ENCODE data around the gene CDH24. TPM values are rescaled to one million over a fixed set of nuclear protein-coding genes. Genes with fewer than 3 reads are reported as not detected.

Gene CDH24, protein sequence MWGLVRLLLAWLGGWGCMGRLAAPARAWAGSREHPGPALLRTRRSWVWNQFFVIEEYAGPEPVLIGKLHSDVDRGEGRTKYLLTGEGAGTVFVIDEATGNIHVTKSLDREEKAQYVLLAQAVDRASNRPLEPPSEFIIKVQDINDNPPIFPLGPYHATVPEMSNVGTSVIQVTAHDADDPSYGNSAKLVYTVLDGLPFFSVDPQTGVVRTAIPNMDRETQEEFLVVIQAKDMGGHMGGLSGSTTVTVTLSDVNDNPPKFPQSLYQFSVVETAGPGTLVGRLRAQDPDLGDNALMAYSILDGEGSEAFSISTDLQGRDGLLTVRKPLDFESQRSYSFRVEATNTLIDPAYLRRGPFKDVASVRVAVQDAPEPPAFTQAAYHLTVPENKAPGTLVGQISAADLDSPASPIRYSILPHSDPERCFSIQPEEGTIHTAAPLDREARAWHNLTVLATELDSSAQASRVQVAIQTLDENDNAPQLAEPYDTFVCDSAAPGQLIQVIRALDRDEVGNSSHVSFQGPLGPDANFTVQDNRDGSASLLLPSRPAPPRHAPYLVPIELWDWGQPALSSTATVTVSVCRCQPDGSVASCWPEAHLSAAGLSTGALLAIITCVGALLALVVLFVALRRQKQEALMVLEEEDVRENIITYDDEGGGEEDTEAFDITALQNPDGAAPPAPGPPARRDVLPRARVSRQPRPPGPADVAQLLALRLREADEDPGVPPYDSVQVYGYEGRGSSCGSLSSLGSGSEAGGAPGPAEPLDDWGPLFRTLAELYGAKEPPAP
- total RNA-seq (2014; rRNA removed; shearing (Covaris generic)) = 7.8 and 8.1 TPM in 2 replicates

DNA sequence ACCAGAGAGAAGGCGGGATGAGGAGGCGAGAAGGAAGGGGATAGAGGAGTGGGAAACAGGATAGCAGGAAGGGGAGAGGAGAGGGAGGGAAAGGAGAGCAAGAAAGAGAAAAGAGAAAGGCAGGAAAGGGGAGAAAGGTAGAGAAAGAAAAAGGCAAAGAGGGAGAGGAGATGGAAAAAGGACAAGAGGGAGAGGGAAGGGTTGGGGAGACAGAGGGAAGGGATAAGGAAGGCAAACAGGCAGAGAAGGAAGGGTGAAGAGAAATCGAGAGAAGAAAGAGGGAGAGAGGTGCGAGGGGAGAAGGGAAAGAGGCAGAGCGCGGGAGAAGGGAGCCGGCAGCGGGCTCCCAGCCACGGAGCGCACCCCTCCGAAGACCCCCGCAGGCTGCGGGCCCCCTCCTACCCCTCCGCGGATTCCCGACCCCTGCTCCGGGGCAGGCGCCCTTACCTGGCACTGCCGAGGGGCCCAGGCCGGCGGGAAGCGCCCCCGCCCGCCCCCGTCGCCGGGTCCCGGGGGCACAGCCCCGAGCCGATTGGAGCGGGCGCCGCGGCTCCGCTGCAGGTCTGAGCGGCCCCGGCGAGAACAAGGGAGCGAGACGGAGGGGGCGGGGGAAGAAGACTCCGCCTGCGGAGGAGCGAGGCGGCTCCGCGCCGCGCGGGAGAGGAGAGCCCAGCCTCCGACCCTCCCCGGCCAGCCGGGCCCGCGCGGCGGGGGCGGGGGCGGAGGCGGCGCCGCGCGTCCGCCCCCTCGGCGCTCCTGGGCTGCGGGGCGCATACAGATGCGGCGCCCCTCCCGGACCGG, at the start of gene CDH24:
TSS of gene CDH24 (minus strand) at position 565 of the 801 bp plus-strand sequence. CDS start 1,787 bp downstream, outside the sequence.

DNA sequence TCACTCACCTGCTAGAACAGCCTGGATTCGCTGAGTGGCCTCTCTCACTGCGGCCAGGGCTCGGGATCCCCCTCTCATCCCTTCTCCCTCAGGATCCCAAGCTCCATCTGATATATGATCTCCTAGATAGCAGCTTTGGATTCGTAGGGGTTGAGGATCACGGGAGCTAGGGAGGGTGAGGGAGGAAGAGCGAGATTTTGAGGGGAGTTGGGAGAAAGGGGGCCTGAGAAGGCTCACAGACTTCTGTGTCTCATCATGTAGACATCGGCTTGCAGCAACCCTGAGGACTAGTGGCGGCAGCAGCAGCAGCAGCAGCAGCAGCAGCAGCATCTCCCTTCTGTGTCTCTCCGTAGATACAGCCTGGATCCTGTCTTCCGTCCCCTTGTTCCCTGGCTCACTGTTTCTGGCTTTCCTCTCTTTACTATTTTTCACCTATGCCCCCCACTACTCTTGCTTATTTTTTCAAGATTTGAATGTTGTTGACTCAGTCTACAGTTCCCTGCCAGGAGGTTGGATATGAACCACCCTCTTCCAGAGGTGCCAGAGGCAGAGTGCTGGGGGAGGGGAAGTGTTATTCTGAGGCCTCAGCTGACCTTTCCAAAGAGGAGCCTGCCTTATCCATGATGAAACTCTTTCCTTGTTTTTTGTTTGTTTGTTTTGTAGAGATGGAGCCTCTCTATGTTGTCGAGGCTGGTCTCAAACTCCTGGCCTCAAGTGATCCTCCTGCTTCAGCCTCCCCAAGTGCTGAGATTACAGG, 47.4 kb upstream of the CDH24 start, which contains the start of gene CIROP:
TSS of gene CIROP (minus strand) at position 399 of the 757 bp plus-strand sequence. CDS start at position 330, 69 bp downstream.

DNA sequence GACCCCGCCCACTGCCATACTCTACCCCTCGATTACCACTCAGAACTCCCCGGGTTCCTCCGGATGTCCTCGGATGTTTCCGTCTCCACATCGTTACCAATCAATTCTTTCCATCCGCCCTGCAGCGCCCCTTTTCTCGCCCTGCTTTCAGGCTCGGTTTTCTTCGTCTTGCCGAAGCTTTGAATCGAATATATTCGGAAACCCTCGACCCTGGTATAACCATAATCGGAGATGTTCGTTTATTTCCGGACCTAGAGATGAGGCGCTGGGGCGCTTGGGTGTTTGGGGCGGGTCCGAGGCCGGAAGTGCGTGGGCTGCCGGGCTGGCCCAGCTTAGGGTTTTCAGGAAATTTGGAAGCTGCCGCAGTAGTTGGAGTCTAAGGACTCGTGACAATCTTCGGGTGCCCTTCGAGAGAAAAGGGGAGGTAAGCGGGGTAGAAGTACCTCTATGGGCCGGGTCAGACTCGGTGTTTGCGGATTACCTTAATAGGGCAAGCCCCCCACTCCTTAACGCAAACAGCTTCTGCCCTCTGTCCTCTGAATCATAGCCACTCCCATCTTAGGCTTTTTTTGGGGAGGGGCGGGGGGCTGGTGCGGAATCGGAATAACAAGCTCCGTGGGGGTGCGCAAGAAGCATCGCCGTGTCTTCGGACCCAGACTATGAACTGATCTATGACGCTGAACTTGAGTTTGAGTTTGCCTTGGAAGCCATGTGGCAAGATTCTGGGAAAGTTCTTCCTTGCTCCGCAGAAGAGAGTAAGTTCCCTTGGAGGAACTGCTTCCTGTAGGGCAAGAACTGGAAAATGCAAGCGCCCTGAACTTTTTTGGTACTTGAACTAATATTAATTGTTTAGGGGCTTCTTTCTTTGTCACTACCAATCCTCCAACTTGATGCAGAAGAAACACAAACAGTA, 38.1 kb upstream of the CDH24 start, which contains the start of gene C14orf119:
TSS of gene C14orf119 (plus strand) at position 310 of the 913 bp plus-strand sequence. CDS start 2,154 bp downstream, outside the sequence.

DNA sequence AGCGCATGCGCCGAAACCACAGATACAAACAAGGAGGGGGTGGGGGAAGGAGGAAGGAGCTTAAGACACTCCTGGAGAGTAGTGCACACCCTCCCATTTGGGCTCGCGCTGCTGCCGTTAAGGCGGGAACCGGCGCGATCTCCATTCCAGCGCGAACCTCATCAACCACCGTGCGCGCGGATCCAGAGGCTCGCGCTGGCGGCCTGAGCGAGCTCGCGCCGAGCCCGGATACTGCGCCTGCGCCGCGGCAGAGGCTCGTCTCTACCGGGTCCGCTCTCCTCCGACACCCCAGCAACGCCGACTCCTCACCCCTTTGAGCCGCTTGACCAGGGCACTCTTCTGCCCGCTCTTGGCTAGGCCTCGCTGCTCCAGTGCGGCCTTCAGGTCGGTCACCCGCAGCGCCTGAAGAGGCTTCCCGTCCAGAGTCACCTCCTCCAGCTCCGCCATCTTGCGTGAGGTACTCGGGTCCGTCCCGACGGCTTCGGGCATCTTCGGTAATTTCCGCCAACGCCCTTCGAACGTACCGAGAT, 37.4 kb upstream of the CDH24 start, which contains the start of gene ACIN1:
TSS of gene ACIN1 (minus strand) at position 471 of the 530 bp plus-strand sequence. CDS start at position 447, 24 bp downstream.

DNA sequence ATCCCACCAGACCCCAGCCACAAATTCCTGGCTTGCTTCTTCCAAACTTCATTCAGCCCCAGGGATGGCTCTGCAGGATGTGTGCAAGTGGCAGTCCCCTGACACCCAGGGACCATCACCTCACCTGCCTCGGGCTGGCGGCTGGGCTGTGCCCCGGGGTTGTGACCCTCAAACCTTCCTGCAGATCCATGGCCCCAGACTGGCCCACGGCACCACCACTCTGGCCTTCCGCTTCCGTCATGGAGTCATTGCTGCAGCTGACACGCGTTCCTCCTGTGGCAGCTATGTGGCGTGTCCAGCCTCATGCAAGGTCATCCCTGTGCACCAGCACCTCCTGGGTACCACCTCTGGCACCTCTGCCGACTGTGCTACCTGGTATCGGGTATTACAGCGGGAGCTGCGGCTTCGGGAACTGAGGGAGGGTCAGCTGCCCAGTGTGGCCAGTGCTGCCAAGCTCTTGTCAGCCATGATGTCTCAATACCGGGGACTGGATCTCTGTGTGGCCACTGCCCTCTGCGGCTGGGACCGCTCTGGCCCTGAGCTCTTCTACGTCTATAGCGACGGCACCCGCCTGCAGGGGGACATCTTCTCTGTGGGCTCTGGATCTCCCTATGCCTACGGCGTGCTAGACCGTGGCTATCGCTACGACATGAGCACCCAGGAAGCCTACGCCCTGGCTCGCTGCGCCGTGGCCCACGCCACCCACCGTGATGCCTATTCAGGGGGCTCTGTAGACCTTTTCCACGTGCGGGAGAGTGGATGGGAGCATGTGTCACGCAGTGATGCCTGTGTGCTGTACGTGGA, 15.0 kb downstream of the CDH24 start, which contains the start of gene PSMB11:
TSS of gene PSMB11 (plus strand) at position 51 of the 804 bp plus-strand sequence. CDS start at position 65, 14 bp downstream.

DNA sequence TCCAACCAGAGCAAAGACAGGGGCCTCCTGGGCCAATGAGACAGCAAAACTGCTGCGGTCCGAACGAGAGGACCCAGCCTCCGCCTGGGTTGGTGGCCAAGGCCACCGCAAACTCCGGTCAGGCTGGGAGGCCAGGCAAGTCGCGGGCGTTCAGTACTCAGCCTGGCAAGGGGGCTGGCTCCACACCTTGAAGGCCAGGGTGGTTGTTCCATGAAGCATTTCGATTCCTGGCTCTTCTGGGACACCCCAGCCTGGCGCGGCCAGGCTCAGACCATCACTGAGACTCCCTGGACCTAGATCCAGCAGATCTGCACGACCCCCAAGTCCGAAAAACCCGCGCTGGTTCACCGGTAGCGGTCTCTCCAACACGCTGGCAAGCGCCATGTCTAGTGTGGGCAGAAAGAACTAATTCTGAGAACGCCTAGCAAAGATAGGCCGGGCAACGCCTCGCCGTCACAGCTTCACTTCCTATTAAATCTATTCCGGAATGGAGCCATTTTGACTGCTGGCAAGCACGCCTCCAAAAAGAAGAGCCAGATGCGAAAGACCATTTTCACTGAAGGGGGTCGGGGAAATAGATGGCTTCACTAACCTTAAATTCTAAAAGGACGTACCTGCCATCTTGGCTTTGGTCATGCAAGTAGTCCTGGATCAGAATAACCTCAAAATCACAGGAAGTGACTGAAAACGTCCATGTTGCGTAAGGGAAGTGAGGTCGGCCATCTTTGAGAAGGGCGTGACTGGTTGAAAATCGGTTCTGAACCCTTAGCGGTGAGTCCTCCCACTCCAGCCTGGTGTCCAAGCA, 22.6 kb downstream of the CDH24 start, which contains the start of gene PSMB5:
TSS of gene PSMB5 (minus strand) at position 403 of the 805 bp plus-strand sequence. CDS start at position 384, 19 bp downstream.

DNA sequence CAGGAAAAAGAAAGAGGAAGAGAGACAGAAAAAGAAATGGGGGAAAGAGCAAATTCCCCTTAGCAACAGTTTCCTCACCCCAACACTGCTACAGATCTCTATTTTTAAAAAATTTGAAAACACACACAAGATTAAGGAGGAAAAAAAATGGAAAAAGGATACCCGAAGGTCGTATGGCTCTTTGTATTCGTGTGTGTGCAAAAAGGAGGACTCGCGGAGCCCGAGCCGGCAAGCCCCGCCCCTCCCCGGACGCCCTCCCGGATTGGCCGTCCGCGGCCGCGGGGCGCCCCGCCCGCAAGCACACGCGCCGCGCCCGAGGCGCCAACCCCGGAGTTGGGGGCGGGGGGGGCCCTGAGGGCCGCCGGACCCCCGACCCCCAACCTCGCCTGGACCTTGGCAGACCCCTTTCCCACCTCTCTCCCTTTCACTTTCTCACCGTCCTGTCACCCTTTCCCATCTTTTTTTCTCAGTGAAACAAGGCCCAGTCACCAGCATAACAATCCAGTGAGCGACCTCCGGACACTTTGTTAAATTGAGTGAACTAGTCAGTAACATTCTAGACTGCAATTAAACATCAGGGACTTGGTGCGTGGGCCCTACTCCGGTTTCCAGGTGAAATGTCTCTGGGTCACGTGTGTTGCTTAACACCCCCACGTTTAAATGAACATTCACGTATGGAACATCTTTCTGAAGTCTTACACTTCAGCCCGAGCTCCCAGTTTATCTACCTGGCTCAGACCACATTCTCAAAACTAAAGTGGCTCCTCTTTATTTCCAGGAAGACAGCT, 47.2 kb downstream of the CDH24 start, which contains the start of gene C14orf93:
TSS of gene C14orf93 (minus strand) at position 205 of the 788 bp plus-strand sequence. CDS start 11,120 bp downstream, outside the sequence.

Other genes with a start within 250 kb of the CDH24 start
- 0.11 and 0.16 TPM in 2 replicates for gene SLC7A7, start 242.1 kb downstream of the CDH24 start, total RNA-seq (2014; rRNA removed; shearing (Covaris generic))
- gene MRPL52, start 227.6 kb downstream of the CDH24 start, total RNA-seq (2014; rRNA removed; shearing (Covaris generic)) = 59.9 and 95.0 TPM in 2 replicates
- 79.9 and 82.8 TPM in 2 replicates for gene MMP14, start 220.9 kb downstream of the CDH24 start, total RNA-seq (2014; rRNA removed; shearing (Covaris generic))
- gene LRP10, start 185.8 kb downstream of the CDH24 start, total RNA-seq (2014; rRNA removed; shearing (Covaris generic)) = 17.8 and 19.9 TPM in 2 replicates
- 0.11 and 0.57 TPM in 2 replicates for gene REM2, start 174.3 kb downstream of the CDH24 start, total RNA-seq (2014; rRNA removed; shearing (Covaris generic))
- 65.1 and 69.1 TPM in 2 replicates for gene RBM23, start 138.4 kb downstream of the CDH24 start, total RNA-seq (2014; rRNA removed; shearing (Covaris generic))
- gene PRMT5, start 128.1 kb downstream of the CDH24 start, total RNA-seq (2014; rRNA removed; shearing (Covaris generic)) = 49.0 and 68.4 TPM in 2 replicates
- 58.1 and 61.4 TPM in 2 replicates for gene HAUS4, start 100.4 kb downstream of the CDH24 start, total RNA-seq (2014; rRNA removed; shearing (Covaris generic))
- gene AJUBA, start 75.0 kb downstream of the CDH24 start, total RNA-seq (2014; rRNA removed; shearing (Covaris generic)) = 63.6 and 64.3 TPM in 2 replicates
- gene C14orf93, start 47.4 kb downstream of the CDH24 start, total RNA-seq (2014; rRNA removed; shearing (Covaris generic)) = 11.6 and 13.6 TPM in 2 replicates
- gene PSMB5, start 22.6 kb downstream of the CDH24 start, total RNA-seq (2014; rRNA removed; shearing (Covaris generic)) = 184 and 201 TPM in 2 replicates
- not detected in 2 replicates for gene PSMB11, start 15.3 kb downstream of the CDH24 start, total RNA-seq (2014; rRNA removed; shearing (Covaris generic))
- 87.0 and 102 TPM in 2 replicates for gene ACIN1, start 37.6 kb upstream of the CDH24 start, total RNA-seq (2014; rRNA removed; shearing (Covaris generic))
- 29.7 and 29.8 TPM in 2 replicates for gene C14orf119, start 38.0 kb upstream of the CDH24 start, total RNA-seq (2014; rRNA removed; shearing (Covaris generic))
- not detected in 2 replicates for gene CIROP, start 47.5 kb upstream of the CDH24 start, total RNA-seq (2014; rRNA removed; shearing (Covaris generic))
- not detected in 2 replicates for gene CEBPE, start 61.7 kb upstream of the CDH24 start, total RNA-seq (2014; rRNA removed; shearing (Covaris generic))
- 1.0 TPM in 1 of 2 replicates, not detected in the other for gene SLC7A8, start 126.1 kb upstream of the CDH24 start, total RNA-seq (2014; rRNA removed; shearing (Covaris generic))
- gene RNF212B, start 180.4 kb upstream of the CDH24 start, total RNA-seq (2014; rRNA removed; shearing (Covaris generic)) = not detected in 2 replicates
- gene HOMEZ, start 228.6 kb upstream of the CDH24 start, total RNA-seq (2014; rRNA removed; shearing (Covaris generic)) = 0.87 and 1.4 TPM in 2 replicates
- 1.9 and 2.3 TPM in 2 replicates for gene PPP1R3E, start 245.3 kb upstream of the CDH24 start, total RNA-seq (2014; rRNA removed; shearing (Covaris generic))
- 16.5 and 29.4 TPM in 2 replicates for gene BCL2L2, start 249.3 kb upstream of the CDH24 start, total RNA-seq (2014; rRNA removed; shearing (Covaris generic))

All from A375 (cell line).